EH (cell line): ENCODE data around the gene GEMIN5.

Experiments used
- DNase-seq: peaks from one replicate; pipeline ENCODE4 v3.0.0-alpha.2; 2015; ENCODE audit warnings: low read depth

Gene GEMIN5

DNA sequence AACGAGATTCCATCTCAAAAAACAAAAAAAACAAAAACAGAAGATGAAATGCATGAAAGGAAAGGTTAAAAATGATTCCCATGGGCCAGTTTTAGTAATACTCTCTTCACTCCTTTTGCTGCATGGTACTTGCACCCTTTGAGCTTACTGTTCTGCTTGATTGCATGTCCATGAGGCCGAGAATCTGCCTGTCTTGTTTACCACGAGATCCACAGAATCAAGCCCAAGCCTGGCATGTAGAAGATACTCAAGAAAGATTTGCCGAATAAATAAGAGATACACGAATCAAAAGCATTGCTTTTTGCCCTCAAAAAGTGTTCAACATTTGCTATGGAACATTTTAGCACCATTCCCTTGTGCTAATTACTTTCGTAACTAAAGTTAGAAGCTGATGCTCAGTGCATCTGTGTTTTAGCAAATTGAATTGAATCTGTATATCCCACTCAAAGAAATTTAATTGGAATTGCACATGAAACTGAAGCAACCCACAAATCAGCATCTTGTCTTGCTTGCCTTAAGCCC lies 88.7 kb downstream of the GEMIN5 start:
- no peak for DNase-seq

DNA sequence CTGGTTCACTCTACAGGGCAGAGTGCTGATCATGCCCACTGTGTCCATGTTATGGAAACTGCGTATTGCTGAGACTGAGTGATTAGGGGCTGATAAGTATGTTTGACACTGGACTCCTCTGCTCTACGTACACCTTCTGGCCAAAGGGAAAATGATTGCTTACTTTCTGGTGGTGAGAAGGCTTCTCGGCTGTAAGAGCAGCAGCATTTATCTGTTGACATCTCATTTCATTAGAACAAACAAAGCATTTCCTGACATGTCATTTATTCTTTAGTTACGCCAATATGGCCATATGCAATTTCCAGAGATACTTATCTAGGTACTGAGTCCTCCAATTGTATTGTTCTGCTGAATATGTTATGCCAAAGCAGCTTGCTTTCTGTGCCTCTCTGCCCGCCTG lies 93.2 kb downstream of the GEMIN5 start:
- no peak for DNase-seq

DNA sequence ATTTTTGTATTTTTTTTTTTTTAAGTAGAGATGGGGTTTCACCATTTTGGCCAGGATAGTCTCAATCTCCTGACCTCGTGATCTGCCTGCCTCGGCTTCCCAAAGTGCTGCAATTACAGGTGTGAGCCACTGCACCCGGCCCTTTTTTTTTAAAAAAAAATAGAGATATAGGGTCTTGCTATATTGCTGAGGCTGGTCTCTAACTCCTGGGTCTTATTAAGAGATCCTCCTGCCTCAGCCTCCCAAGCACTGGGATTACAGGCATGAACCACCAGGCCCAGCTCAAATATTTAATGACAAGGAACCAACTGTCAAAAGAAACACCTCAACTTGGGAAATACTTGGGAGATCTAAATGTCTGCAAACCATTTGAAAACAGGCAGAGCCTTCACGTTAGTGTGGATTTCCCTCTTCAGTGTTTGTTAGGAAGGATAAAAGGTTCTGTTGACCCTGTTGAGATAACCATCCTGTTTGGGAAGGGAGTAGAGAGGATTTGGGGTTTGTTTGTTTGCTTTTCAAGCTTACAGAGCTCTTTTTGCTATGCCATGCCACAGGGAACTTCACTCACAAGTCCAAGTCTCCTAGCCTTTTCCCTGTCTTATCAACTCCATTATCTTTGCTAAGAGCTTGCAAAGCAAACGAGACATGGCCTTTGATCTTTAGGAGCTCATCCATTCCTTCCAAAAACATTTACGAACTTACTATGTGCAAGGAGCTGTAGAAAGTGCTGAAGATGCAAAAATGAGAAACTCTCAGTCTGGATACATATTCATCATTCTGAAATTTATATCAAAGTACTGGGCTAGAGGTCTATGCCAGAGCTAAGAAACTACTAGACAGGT lies 95.1 kb downstream of the GEMIN5 start:
- no peak for DNase-seq

DNA sequence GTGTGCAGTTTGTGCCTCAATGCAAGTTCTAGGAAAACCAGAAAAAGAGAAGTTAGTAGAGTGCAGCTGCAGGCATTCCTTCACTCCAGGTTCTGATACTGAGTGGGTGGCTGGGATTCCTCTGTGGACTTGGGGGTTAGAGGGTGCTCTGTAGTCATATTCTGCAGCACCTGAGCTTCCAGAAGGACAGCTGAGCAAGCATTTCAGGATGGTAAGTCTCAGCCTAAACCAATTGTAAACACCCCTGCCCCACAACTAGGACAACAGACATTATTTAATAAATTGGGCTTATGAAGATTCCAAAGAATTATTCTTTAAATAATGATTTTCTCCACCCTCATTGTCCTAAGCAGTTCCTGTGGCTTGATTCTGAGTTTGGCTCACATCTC lies 96.7 kb downstream of the GEMIN5 start:
- no peak for DNase-seq

DNA sequence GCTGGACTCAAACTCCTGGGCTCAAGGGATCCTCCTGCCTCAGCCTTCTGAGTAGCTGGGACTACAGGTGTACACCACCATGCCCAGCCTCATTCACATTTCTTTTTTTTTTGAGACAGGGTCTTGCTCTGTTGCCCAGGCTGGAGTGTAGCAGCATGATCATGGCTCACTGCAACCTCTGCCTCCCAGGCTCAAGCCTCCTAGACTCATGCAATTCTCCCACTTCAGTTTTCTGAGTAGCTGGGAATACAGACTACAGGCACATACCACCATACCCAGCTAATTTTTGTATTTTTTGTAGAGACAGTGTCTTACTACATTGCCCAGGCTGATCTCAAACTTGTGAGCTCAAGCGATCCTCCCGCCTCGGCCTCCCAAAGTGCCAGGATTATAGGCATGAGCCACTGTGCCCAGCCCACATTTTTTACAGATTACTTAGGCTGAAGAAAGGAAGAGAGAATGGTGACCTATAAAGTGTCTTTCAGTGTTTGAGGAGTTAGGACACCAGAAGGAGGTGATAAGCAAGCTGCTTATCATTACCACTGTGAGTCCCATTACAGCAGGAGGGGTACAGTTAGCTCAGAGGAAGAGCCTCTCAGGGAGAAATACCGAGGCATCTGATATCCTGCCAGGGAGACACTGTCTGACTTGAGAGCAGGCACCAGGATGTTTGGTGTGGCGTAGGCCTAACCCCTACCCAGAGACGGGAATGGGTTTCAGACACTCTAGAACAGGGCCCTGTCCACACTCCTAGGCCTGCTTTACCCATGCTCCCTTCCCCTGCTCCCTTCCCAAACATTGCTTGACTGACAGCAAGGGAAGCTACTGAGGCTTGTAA lies 97.4 kb downstream of the GEMIN5 start:
- DNase-seq: no peak
